GM18517 (cell line): Measurements from ENCODE around the gene TLCD3B.

ENCODE experiments used
- ATAC-seq: cut with Tn5 transposase; IDR thresholded peaks from one replicate; pipeline ENCODE4 v1.9.1; 2021; ENCODE audit warnings: mild to moderate bottlenecking, moderate library complexity; ENCODE audit not compliant: unreplicated experiment

TLCD3B gene, protein sequence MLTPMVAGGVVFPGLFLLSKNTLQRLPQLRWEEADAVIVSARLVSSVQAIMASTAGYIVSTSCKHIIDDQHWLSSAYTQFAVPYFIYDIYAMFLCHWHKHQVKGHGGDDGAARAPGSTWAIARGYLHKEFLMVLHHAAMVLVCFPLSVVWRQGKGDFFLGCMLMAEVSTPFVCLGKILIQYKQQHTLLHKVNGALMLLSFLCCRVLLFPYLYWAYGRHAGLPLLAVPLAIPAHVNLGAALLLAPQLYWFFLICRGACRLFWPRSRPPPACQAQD

DNA sequence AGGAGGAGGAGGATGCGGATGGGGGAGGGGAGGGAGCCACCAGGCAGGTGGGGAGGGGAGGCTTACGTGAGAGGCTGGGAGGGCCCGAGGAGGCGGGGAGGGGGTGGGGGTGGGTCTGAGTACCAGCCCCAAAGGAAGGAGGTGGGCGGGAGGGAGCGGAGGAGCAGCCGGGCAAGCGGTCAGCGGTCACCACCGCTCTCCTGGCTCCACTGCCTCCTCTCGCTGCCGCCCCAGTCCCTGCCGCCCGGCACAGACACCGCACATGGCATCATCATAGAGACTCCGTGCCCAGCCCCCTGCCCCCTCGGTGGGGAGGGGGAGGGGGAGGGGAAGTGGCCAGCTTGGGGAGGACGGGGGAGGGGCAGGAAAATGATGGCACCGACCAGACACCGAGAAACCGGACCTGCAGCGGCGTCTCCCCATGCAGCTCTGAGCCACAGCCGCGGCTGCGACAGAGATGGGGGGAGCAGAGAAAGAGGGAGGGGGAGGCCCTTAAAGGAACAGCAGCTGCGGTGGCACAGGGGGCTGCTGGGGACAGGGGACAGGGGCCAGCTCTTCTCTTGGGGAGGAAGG lies at the start of gene TLCD3B:
TSS of gene TLCD3B (minus strand) at position 431 of the 573 bp plus-strand sequence. CDS start 744 bp downstream, outside the sequence.
- no peak for ATAC-seq

DNA sequence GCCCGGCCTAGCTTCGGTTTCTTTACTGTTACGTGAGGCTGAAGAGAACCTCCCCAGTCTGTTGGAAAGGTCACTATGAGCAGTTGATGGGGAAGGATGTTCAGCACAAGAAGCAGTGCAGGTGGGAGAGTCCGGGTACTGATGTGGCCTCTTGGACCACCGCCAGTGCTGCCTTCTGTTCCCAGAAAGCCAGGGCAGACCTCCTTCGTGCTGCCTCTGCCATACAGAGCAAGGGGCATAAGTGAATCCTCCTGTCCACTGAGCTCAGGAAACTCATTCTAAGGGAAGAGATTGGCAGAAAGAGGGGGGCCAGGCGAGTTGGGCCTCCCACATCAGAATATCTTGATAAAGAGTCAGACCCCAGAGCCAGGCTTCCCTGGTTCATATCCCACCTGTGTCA lies 48.4 kb upstream of the TLCD3B start:
- ATAC-seq: no peak

DNA sequence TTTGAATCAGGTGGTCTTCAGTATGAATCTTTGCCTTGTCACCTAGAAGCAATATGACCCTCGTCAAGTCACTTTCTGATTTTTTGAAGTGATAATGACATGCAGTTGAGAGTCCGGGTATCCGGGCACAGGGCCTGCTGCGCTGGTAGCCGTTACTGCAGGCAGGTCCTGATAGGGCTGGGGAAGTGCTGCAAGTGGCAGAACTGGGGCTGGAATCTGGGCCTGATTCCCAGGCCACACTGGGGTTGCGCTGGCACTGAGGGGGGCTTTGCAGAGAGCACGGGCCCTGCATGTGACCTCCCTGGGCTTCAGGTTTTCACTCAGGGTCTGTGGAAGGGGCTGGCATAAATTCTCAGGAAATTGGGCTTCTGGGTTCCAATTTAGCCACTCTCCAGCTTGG lies 47.7 kb upstream of the TLCD3B start:
- ATAC-seq: no peak

DNA sequence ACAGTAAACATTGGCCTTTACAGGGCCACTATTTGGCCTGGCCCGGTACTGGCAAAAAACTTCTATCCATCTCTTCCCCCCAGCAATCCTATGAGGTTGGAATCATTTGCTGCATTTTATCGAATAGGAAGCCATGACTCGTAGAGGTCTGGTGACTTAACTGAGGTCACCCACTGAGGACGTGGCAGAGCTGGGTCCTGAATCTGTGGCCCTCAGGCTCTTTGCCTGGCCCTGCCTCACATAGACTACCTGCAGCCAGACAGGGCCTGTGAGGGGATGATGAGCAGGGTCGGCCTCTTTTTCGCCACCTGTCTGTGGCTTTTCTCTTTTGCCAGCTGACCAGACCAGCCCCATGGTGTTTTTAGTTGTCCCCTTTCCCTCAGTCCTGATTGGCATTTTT lies 46.6 kb upstream of the TLCD3B start:
- ATAC-seq: no peak

DNA sequence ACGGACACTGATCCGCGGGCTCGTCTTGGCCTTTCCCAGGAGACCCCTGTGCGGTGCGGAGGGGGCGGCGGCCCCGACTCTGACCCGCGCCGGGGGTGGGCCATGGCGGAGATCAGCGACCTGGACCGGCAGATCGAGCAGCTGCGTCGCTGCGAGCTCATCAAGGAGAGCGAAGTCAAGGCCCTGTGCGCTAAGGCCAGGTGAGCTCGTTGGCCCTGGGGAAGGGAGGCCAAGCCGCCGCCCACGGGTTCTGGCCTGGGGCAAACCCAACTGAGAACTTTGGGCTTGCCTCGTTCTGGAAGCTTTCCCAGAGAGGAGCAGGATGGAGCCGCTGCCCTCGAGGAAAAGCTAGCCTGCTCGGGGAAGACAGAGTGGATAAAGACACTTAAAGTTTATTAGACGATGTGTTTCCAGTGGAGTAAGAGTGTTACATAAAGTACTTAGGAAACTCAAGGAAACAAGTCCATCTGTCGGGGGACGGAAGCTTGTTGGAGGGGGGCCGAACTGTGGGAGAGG lies 45.3 kb upstream of the TLCD3B start:
- ATAC-seq: peak; percentile 16

DNA sequence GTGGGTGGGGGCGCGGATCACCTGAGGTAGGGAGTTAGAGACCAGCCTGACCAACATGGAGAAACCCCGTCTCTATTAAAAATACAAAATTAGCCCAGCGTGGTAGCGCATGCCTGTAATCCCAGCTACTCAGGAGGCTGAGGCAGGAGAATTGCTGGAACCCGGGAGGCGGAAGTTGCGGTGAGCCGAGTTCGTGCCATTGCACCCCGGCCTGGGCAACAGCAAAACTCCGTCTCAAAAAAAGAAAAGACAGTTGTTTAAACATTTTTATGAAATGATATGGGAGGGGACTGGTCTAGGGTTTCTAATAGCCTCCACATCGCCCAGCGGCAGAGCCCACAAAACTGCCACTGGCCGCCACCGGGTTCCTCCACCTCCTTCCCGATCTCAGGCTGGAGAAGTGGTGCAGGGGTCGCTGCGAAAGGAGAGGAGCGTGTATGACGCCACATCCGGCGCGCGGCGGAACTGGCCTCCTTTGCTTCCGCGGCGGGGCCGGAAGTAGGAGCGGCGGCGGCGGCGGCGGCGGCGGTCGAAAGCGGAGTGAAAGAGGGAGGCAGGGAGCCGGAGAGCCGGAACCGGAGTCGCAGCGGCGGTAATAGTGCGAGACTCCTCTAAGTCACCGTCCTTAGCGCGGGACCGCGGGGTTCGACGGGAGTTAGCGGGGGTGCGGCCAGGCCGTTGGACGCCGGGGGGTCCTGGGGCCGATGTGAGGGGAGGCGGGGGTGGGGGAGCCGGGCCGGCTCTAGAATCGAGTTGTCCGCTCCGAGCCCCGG lies 44.6 kb upstream of the TLCD3B start, which contains the start of gene PPP4C:
TSS of gene PPP4C (plus strand) at position 492 of the 773 bp plus-strand sequence. CDS start 384 bp downstream, outside the sequence.
- peak; percentile 62 for ATAC-seq

DNA sequence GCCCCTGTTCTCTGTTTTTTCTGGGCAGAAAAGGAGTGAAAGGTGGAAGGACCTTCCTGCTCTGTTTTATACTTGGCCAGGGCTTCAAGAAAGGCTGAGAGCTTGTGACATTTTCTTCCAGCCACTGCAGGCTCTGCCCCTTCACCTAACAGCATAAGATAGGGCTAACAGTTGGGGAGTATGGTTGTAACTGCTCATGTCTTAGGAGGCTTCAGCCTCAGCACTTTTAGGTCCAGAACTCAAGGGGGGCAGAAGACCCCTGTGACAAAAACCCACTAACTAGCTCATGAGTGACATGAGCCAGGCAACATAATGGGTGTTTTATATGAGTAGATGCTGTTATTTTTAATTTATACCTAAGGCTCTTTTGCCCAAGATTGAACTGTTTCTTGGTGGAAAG lies 39.4 kb upstream of the TLCD3B start:
- no peak for ATAC-seq

DNA sequence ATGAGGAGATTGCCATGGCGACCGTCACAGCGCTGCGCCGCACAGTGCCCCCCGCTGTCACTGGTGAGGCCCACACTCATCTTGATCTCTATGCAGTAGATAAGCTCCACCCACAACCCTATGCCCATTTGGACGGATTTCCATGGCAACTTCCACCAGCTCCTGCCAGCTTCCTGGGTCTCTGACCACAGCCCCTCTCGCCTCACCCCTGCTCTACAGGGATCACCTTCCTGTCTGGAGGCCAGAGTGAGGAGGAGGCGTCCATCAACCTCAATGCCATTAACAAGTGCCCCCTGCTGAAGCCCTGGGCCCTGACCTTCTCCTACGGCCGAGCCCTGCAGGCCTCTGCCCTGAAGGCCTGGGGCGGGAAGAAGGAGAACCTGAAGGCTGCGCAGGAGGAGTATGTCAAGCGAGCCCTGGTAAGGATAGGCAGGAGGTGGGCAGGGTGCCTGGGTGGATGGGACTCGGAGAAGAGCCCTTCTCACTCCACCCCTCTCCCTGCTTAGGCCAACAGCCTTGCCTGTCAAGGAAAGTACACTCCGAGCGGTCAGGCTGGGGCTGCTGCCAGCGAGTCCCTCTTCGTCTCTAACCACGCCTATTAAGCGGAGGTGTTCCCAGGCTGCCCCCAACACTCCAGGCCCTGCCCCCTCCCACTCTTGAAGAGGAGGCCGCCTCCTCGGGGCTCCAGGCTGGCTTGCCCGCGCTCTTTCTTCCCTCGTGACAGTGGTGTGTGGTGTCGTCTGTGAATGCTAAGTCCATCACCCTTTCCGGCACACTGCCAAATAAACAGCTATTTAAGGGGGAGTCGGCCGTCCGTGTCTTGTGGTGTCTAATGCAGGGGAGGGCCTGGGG lies 38.8 kb upstream of the TLCD3B start:
- no peak for ATAC-seq

DNA sequence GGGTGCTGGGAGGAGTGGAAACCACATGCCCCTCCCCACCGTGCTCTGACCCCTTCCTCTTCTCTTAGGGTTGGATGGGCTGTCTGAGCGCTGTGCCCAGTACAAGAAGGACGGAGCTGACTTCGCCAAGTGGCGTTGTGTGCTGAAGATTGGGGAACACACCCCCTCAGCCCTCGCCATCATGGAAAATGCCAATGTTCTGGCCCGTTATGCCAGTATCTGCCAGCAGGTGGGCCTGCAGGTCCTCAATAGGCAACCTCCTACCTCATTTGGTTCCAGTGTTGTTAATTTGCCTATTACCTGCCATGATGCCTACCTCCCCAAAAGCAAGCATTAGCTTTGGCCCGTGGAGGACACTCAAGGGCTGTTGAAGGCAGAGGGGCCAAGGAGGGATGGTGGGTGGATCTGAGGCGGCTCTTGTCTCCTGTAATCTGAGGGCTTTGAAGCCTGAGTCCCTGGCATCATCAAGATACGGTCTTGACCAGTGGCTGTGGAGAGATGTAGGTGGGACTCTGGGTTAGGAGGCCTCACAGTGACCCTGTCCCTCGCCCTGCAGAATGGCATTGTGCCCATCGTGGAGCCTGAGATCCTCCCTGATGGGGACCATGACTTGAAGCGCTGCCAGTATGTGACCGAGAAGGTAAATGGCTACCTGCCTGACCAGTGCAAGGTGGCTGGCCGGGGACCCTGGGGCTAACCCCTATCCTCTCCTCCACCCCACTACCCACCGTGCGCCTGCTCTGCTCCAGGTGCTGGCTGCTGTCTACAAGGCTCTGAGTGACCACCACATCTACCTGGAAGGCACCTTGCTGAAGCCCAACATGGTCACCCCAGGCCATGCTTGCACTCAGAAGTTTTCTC lies 37.9 kb upstream of the TLCD3B start:
- no peak for ATAC-seq

DNA sequence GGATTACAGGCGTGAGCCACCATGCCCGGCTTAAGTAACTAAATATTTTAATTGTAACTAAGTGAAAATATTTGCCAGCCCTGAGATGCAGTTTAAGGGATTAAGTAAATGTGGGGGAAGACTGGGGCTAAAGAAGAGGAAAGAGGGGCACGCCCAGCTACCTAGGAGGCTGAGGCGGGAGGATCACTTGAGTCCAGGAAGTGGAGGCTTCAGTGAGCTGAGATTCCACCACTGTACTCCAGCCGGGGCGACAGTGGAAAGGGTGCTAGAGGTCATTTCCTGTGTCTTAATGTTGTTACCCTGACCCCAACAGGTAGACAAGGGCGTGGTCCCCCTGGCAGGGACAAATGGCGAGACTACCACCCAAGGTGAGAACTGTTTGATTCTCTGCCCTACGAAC lies 37.3 kb upstream of the TLCD3B start:
- no peak for ATAC-seq

DNA sequence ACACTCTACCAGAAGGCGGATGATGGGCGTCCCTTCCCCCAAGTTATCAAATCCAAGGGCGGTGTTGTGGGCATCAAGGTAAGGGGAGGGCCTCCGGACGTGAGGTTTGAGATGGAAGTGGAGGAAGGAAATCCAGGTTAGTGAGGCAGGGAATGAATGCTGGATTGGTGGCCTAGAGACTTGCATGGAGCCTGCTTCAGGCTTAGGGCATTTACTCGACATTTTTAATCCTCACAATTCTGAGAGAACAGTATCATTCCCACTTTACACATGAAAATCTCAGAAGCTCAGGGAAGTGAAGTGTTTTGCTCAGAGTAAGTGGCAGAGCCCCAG lies 36.5 kb upstream of the TLCD3B start:
- no peak for ATAC-seq

DNA sequence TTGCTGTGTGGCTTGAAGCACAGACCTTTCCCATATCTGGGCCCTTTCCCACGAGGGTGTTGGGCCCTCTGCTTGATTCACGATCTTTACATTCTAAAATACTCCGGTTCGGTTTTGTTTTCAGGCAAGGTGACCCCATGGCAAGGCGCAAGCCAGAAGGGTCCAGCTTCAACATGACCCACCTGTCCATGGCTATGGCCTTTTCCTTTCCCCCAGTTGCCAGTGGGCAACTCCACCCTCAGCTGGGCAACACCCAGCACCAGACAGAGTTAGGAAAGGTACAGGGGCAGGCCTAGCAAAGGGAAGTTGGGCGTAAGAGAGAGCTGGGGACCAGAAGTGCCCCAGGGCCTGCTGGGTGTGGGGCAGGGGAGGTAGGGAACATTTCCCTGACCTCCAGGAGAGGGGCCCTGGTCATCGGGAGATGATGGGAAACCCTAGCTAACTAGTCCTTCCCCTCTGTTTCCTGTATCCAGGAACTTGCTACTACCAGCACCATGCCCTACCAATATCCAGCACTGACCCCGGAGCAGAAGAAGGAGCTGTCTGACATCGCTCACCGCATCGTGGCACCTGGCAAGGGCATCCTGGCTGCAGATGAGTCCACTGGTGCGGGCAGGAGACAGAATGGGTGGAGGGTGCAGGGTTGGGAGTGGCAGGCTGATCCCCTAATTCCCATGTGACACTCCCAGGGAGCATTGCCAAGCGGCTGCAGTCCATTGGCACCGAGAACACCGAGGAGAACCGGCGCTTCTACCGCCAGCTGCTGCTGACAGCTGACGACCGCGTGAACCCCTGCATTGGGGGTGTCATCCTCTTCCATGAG lies 35.9 kb upstream of the TLCD3B start:
- ATAC-seq: no peak

DNA sequence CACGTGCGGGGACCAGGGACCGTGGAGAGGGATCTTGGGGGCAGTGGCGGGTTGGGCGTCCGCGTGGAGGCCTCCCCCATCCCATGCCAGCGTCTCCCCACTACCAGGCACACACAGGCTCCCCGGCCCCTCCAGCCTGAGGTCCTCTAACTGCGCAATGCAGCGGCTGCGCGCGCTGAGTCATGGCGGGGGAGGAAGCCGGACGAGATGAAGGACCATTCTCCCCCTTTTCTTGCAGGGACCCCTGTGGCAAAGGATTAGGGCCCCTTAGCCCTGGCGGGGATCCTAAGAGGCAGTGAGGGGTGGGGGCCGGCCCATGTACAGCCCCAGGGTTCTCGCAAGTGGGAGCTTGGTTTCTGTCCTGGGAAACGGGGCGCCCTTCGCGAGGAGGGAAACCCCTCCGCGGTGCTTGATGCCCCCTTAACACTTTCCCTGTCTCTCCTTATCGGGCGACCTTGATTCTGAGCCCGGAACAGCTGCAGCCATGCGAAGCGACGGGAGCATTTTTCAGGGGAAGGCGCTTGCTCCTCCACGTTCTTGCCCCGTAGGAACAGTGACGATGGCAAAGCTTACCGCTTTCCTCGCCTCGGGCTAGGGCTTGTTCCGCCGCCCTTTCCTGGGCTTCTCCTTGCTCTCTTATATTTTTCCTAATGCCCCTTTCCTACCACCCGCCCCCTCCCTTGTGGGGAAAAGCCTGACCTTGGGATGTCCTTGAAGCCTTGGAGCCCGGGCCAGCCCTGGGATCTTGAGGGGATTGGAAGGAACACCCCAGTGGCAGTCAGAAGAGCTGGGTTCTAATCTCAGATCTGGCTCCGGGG lies 35.1 kb upstream of the TLCD3B start:
- ATAC-seq: no peak

DNA sequence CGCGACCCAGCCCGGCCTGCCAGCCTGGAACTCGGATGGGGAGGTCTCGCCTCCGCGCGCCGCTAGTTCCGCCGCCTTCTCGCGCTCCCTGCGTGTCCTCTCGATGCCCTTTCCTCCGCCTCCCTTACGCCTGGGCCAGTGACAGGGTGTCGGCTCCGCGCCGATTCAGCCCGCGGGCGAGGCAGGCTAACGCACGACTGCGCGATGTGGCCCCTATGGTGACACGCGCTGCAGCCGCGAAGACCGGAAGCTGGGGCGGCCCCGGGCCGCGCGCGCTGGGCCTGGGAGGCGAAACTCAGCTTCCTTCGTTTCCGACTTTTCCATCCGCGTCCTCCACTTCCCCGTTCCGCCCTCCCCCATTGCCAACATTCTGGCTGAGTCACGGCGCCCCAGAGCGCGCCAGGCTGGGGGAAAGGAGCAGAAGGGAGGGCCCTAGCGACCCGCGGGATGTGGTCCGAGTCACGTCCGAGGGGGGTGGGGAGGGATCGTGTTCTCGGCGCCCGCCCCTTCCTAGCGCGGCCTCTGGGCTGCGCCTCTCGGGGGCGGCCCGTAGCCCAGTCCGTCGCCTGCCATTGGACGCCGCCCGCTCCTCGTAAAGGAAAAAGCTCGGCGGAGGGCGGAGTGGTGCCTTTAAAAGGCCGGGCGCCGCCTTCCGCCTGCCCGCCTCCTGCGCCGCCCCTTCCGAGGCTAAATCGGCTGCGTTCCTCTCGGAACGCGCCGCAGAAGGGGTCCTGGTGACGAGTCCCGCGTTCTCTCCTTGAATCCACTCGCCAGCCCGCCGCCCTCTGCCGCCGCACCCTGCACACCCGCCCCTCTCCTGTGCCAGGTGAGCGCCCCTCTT lies 34.3 kb upstream of the TLCD3B start, which contains the start of gene ALDOA:
TSS of gene ALDOA (plus strand) at position 659 of the 841 bp plus-strand sequence. CDS start 1,138 bp downstream, outside the sequence.
- peak; percentile 65 for ATAC-seq

DNA sequence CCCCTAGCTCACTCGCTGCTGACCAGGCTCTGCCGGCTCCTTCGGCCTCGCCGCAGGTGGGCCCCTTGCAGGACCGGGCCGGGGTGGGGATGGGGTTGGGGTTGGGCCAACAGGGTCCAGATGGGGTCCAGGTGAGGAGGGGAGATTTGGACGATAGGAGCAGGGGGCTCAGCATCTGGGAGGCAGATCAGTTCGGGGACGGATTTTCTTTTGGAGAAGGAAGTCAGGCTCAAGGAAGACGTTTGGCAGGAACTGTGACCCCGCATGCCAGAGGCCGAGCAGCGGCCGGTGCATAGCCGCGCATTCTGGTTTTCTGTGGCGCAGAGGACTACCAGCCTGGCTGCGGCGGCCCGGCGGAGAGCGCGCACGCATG lies 33.6 kb upstream of the TLCD3B start:
- no peak for ATAC-seq

DNA sequence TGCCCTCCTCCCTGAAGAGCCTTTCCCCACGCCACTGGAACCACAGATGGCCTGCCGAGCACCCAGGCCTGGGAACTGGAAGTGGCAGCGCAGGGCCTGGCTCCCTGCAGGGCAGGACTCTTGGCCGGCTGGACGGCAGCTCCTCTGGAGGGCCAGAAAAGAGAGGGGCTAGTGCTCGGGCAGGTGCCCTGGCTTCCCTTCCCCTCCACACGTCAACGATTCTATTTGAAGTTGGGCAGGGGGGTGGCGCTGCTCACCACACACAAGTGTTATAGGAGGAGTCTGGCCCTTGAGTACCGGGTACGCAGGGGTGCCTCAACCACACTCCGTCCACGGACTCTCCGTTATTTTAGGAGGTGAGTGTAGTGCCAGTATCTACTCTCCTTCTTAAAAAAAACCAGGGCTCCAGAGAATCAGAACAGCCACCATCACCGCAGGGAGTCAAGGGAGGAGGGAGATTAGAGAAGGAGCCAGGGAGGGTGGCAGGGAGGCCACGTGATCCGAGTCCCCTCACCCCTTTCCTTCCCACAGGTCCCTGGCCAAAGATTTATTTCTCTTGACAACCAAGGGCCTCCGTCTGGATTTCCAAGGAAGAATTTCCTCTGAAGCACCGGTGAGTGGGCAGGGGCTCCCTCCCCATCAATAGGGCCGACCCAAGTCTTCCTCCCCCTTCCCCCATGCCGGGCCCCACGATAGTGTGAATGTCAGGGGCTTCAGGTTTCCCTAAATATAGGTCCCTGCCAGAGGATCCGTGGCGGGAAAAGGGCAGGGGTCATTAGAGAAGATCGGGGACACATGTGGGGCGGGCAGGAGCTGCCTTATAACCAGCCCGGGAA lies 33.0 kb upstream of the TLCD3B start:
- ATAC-seq: no peak
